Measurements from ENCODE around the gene CCDC170. TPM values are rescaled to one million over a fixed set of nuclear protein-coding genes. Genes with fewer than 3 reads are reported as not detected.

CCDC170 gene
- total RNA-seq, 1 donor from 2014 or later = 0.06 TPM

DNA sequence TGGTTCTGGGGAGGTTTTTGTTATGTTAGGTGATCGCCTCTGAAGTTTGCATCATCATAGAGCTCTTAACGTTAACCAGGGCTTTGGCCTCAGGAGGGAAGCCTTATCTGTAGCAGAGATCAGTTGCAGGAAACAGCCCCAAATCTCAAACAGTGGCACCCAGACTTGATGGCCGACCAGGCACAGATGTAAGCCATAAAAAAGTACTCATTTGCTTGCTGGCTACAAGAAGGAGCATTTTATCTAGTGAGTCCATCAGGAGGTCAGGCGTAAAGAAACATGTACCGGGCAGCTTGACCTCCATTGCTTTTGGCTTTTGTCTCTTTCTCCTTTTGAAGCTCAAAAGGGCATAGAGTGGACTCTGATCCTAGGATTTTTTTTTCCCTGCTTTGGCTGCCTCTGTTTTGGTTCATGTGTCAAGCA is 122.3 kb downstream of the CCDC170 start:
- no peak for TF ChIP-seq CTCF (conservative IDR thresholded peaks at IDR 0.05; ENCODE audit: low read depth, low read length)
- DNase-seq (ENCODE audit: low read depth) = no peak
- no peak overlapping the region for H3K4me3 ChIP-seq (ENCODE audit: low read depth, low read length)

GRCh38 chr6:151616600-151616999 is 122.8 kb downstream of the CCDC170 start:
- no peak overlapping the region for H3K4me3 ChIP-seq (ENCODE audit: low read depth, low read length)
- TF ChIP-seq CTCF (conservative IDR thresholded peaks at IDR 0.05; ENCODE audit: low read depth, low read length) = no peak
- DNase-seq (ENCODE audit: low read depth) = no peak

DNA sequence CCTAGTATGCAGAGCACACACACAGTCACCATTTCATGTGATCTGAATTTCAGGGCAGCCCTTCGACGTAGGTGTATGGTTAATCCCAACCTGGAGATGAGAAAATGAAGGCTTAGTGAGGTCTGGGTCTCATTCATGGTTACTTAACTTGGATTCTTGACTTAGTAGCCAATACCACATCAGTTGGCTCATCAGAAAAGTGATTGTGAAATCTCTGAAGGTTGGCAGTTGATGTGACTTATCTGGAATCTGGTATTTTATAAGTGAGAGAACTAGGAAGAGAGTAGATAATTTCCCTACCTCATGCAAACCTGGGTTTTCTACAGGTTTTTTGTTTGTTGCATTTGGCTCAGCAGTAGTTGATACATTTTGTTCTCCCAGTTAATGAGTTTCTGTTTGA is 123.7 kb downstream of the CCDC170 start:
- no peak for TF ChIP-seq CTCF (conservative IDR thresholded peaks at IDR 0.05; ENCODE audit: low read depth, low read length)
- no peak for DNase-seq (ENCODE audit: low read depth)
- no peak overlapping the region for H3K4me3 ChIP-seq (ENCODE audit: low read depth, low read length)

DNA sequence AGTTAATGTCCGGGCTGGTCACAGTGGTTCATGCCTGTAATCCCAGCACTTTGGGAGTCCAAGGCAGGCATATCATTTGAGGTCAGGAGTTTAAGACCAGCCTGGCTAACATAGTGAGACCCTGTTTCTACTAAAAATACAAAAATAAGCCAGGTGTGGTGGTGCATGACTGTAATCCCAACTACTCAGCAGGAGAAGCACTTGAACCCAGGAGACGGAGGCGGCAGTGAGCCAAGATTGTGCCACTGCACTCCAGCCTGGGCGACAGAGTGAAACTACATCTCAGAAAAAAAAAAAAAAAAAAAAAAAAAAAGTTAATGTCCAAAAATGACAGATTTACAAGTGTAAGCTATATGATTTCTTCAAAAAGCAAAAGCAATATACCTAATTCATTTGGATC is 124.9 kb downstream of the CCDC170 start:
- no peak overlapping the region for H3K4me3 ChIP-seq (ENCODE audit: low read depth, low read length)
- no peak for DNase-seq (ENCODE audit: low read depth)
- TF ChIP-seq CTCF (conservative IDR thresholded peaks at IDR 0.05; ENCODE audit: low read depth, low read length) = no peak

GRCh38 chr6:151620179-151620578 is 126.4 kb downstream of the CCDC170 start:
- DNase-seq (ENCODE audit: low read depth) = no peak
- TF ChIP-seq CTCF (conservative IDR thresholded peaks at IDR 0.05; ENCODE audit: low read depth, low read length) = no peak
- no peak overlapping the region for H3K4me3 ChIP-seq (ENCODE audit: low read depth, low read length)

GRCh38 chr6:151624071-151624470 is 130.3 kb downstream of the CCDC170 start:
- DNase-seq (ENCODE audit: low read depth) = no peak
- no peak overlapping the region for H3K4me3 ChIP-seq (ENCODE audit: low read depth, low read length)
- no peak for TF ChIP-seq CTCF (conservative IDR thresholded peaks at IDR 0.05; ENCODE audit: low read depth, low read length)

DNA sequence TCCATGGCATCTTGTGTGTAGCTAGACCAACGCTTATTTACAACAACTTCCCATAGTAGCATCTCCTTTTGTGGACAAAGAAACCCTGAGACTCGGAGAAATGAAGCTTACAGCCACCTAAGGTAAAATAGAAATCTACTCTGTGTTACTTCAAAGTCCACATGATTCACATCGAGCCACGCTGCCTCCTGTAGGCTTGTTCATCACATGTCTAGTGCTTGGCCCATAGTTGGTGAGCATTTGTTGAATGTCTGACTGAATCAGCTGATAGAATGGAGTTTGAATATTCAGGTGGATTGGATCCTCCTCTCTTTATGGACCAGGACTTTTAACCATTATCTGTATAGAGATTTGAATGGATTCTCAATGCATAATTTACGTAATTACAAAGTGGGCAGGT is 130.7 kb downstream of the CCDC170 start:
- no peak for DNase-seq (ENCODE audit: low read depth)
- TF ChIP-seq CTCF (conservative IDR thresholded peaks at IDR 0.05; ENCODE audit: low read depth, low read length) = no peak
- H3K4me3 ChIP-seq (ENCODE audit: low read depth, low read length) = no peak overlapping the region

Measured in epithelial cell of proximal tubule (primary cell).